ENCODE data around the gene CLPTM1L.
"Not testable (repeated sequence)": the region's sequence is repeated elsewhere in the genome, so short reads cannot be mapped to it uniquely, and the experiment has no call there.

The CLPTM1L gene

DNA sequence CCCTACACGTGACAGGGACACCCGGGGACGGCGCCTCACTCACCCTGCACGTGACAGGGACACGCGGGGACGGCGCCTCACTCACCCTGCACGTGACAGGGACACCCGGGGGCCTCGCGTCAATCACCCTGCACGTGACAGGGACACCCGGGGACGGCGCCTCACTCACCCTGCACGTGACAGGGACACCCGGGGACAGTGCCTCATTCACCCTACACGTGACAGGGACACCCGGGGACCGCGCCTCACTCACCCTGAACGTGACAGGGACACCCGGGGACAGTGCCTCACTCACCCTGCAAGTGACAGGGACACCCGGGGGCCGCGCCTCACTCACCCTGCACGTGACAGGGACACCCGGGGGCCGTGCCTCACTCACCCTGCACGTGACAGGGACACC lies 55.3 kb downstream of the CLPTM1L start:
- DNase-seq (ENCODE audit: low read depth), result not testable (repeated sequence)

DNA sequence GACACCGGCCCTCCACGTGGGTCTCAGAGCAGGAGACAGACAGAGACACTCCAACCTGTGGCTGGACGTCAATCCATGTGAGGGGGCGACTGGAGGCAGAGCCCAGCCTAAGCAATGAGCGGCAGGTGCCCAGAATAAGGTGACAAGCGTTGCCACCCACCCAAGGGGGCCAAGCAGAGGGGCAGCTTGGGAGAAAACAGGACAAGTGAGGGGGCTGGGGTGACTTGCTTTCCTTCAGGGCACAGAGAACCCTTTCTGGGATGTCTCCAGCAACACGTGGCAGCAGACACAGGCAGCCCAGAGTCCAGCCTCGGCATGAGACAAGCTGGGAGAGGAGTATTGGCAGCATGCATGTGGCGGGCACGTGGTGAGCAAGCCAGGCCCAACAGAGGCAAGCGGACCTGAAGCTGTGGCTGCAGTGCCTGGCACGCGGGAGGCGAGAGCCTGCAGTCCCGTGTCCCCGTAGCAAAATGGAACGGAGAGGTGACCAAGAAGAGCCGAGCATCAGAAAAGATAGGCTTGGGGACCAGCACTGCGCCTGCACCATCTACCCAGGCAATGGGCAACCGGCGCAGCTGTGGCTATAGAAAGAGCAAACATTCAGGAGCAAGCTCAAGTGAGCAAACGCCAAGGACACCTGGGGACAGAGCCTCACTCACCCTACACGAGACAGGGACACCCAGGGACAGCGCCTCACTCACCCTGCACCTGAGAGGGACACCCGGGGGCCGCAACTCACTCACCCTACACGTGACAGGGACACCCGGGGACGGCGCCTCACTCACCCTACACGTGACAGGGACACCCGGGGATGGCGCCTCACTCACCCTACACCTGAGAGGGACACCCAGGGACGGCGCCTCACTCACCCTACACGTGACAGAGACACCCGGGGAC lies 56.2 kb downstream of the CLPTM1L start:
- DNase-seq (ENCODE audit: low read depth), result no peak

DNA sequence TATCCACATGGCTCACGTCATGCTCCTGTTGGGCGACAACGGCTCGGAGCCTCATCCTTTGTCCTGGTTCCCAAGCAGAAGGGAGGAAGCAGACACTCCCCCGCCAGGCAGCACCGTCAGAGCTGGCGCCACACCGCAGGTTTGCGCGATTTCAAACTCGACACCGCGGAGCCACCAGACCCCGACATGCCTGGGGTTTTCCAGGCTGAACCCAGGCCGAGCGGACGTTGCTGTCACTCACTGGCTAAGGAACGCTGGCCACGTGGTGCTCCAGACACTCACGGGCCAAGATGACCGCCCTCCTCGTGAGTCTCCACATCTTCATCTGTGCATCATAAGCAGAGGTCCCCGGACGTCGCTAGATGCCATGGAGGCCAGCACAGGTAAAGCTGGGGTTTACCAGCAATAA lies 59.0 kb downstream of the CLPTM1L start:
- DNase-seq (ENCODE audit: low read depth), result no peak

DNA sequence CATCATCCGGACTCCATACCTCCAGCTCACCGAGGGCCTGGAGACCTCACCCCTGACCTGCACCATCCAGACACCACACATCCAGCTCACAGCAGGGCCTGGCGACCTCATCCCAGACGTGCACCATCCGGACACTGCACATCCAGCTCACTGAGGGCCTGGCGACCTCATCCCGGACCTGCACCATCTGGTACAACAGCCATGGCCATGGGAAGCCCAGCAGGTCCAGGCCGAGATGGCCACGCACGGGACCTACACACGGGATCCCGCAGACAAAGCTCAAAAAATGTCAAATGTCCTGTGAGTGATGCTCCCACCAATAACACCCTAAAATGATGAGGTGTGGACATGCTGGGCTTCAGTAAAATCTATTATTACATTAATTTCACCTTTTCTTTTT lies 59.8 kb downstream of the CLPTM1L start:
- no peak for DNase-seq (ENCODE audit: low read depth)

DNA sequence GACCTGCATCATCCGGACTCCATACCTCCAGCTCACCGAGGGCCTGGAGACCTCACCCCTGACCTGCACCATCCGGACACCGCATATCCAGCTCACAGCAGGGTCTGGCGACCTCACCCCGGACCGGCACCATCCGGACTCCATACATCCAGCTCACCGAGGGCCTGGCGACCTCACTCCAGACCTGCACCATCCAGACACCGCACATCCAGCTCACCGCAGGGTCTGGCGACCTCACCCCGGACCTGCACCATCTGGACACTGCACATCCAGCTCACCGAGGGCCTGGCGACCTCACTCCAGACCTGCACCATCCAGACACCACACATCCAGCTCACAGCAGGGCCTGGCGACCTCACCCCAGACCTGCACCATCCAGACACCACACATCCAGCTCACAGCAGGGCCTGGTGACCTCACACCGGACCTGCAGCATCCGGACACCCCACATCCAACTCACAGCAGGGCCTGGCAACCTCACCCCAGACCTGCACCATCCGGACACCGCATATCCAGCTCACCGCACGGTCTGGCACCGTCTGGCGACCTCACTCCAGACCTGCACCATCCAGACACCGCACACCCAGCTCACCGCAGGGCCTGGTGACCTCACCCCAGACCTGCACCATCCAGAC lies 60.4 kb downstream of the CLPTM1L start:
- DNase-seq (ENCODE audit: low read depth), result not testable (repeated sequence)

DNA sequence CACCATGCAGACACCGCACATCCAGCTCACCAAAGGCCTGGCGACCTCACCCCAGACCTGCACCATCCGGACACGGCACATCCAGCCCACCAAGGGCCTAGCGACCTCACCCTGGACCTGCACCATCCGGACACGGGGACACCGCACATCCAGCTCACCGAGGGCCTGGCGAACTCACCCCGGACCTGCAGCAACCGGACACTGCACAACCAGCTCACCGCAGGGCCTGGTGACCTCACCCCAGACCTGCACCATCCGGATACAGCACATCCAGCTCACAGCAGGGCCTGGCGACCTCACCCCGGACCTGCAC lies 61.2 kb downstream of the CLPTM1L start:
- not testable (repeated sequence) for DNase-seq (ENCODE audit: low read depth)

DNA sequence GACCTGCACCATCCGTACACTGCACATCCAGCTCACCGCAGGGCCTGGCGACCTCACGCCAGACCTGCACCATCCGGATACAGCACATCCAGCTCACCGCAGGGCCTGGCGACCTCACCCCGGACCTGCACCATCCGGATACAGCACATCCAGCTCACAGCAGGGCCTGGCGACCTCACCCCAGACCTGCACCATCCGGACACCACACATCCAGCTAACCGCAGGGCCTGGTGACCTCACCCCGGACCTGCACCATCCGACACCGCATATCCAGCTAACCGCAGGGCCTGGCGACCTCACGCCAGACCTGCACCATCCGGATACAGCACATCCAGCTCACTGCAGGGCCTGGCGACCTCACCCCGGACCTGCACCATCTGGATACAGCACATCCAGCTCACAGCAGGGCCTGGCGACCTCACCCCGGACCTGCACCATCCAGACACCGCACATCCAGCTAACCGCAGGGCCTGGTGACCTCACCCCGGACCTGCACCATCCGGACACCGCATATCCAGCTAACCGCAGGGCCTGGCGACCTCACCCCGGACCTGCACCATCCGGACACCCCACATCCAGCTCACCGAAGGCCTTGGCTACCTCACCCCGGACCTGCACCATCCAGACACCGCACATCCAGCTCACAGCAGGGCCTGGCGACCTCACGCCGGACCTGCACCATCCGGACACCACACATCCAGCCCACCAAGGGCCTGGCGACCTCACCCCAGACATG lies 61.7 kb downstream of the CLPTM1L start:
- not testable (repeated sequence) for DNase-seq (ENCODE audit: low read depth)

DNA sequence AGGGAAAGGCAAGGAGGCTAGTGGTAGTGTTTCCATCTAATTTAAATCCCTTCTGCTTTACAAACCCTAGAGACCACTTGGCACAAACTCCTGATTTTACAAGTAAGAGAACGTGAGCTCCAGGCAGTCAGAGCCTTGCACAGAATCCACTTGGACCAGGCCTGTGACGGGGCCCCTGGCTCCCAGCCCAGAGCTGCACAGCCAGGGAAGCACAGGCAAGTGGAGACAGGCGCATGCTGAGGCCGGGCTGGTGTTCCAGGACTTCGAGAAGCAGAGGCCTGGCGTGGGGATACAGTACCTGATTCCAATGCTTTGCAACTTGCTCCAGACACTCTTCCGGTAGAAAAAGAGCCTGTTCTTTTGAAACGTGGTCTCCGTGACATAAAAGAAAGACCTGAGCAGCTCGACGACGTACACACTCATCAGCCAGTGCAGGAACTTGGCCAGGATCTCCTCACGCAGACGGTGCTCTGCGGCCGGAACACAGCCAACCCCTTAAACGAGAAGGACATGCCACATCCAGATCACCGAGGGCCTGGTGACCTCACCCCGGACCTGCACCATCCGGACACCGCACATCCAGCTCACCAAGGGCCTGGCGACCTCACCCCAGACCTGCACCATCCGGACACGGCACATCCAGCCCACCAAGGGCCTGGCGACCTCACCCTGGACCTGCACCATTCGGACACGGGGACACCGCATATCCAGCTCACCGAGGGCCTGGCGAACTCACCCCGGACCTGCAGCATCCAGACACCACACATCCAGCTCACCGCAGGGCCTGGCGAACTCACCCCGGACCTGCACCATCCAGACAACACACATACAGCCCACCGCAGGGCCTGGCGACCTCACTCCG lies 62.5 kb downstream of the CLPTM1L start:
- DNase-seq (ENCODE audit: low read depth), result no peak

DNA sequence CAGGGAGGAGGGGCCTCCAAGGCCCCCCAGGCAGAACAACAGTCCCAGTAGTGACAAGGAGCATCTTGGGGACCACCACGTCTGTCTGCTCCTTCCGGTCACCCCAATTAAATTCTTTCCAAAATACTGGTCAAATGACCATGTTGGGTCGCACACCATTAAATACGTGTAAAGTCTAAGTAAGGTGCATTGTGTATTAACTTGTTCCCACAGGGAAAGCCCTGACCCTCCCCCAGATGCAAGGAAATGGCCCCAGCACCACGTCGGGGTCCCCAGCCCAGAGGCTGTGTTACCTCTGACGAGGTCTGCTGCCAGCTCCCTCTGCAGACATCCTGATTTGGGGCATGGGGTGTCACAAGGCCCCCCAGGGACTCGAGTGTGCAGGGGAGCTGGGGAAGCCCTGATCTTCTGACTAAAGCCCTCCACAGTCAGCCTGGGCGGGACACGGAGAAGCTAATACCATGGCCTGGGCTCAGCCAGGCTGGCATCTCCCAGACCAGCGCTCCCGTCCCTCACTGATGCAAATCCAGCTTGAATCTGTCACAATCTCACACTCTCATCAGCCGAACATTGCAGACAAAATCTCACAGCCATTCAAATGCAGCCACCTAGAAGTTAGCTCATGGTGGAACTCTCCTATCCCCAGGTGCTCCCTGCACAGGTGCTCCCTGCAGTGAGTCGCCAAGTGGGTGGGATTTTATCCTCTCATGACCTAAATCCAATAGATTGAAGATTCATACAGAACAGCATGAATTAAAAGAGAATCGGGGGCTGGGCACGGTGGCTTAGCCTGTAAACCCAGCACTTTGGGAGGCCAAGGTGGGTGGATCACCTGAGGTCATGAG lies 63.6 kb downstream of the CLPTM1L start:
- DNase-seq (ENCODE audit: low read depth), result no peak

DNA sequence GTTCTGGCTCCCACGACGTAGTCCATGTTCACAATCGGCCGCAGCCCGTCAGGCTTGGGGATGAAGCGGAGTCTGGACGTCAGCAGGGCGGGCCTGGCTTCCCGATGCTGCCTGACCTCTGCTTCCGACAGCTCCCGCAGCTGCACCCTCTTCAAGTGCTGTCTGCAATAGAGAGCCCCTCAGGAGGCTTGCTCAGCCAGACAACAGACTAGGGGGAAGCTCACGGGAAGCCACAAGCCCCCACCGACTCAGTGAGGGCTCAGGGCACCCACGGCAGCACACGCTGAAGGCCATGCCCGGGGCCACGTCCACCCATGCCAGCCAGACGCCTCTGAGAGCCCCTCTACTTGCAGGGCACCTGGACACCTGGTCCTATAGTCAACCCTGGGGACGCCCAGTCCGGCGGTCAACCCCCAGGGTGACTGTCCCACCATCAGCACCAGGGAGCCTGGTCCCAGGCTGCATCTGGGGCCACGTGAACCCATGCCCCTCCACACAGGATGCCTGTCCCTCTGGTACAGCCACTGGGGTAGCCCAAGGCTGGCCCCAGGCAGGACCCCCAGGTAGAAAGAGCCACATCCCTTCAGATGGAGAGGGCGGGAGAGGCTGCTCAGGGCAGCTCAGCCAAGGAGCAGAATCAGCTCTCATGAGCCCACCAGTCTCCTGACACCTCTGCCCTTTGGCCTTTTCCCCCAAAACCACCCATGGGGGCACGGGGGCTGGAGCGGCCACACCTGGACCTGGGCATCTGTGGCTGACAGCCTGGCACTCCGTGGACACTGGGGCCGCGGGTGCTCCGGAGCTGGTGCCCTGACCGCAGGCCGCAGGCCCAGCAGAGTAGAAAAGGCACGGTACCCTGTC lies 64.5 kb downstream of the CLPTM1L start:
- no peak for DNase-seq (ENCODE audit: low read depth)

DNA sequence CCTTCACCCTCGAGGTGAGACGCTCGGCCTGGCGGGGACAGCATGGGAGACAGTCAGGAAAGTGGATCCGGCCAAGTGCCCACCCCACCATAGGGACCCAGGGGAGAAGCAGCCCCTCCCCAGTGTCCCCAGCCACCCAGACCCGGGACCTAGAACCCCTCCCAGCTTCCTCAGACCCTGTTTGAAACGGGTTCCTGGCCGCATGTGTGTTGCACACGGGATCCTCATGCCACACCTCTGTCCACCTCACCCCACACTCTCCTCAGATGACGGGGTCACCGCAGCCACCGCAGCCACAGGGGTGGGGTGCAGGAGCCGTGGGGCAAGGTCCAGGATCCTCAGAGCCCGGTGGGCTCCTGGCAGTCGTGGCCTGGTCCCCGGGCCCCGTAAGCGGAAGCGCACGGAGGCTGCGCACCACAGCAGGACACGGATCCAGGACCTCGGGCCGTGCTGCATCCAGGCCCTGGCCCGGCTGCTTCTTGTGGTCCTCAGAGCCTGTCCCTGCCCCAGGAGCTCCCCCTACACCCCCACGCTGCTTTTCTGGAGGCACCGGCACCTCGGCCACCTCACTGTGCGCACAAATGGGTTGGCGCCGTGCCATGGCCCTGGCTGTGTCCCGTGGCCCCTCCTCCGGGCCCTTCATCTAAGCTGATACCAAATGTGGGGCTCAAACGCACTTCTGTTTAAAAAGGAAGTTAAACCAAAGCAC lies 65.3 kb downstream of the CLPTM1L start:
- DNase-seq (ENCODE audit: low read depth), result no peak

DNA sequence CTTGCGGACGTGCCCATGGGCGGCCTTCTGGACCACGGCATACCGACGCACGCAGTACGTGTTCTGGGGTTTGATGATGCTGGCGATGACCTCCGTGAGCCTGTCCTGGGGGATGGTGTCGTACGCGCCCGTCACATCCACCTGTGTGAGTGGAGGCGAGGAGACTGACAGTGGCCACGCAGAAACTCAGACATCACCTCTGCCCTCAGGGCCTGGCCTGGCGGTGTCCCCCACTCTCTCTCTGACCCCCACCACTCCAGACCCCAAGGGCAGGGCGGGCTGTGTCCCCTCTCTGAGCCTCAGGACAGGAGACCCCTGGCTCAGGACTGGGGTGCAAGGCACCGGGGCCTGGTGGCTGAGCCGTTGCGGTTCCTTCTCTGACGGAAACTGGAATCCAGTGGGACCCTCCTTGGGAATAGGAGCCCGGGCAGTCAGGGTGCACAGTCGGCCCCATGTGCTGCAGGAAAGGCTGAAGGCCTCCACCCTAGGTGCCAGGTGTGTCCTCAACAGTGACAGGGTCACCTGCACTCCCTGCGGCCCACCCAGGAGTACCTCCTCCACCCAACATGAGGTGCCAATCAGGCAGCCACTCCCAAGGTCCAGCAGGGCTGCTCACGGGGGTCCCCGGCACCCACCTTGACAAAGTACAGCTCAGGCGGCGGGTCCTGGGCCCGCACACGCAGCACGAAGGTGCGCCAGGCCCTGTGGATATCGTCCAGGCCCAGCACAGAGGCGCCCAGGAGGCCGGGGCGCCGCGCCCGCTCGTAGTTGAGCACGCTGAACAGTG lies 66.0 kb downstream of the CLPTM1L start:
- DNase-seq (ENCODE audit: low read depth), result no peak

DNA sequence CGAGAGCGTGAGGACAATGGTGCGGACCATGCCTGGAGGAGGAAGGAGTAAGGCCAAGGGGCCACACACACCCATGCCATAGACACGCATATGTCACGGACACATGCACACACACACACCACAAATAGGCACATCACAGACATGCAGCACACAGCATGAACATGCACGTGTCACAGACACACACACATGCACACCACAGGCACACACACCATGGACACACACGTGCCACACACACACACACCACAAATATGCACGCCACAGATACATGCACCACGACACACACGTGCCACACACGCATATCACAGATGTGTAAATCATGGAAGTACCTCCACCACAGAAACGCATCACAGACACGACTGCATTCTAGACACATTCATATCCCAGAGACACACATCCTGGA lies 66.7 kb downstream of the CLPTM1L start:
- DNase-seq (ENCODE audit: low read depth), result no peak

DNA sequence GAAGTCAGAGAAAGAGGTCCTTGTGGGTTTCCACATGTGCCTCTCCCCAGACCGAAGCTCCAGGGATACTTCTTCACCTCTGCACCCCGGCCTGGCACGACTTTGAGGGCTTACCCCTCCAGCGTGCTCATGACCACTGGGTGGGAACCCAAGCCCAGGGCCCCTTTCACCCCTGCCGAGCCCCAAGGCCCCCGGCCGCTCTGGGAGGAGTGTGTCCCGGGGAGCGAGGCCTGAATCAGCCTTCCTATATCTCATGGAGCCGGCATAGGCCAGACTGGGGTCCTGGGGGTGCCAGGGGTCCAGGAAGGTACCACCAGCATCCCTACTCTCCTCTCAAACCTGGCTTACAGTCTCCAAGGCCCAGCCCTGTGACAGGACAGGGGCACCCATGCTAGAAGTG lies 67.1 kb downstream of the CLPTM1L start:
- DNase-seq (ENCODE audit: low read depth), result no peak

DNA sequence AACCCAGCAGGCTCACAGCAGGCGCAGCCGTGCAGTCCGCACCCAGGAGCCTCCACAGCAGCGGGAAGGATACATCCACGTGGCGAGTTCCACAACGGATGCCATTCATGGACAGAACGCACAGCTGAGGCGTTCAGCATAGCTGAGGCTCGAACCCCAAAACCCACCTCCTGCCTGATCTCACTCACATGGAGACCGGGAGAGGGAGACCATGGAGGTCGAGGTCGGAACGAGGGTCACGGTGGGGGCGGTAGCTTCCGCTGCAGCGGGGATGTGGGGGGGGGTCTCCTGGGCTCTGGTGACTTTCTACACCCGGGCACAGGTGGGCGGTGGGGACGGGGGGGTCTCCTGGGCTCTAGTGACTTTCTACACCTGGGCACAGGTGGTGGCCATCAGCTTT lies 67.6 kb downstream of the CLPTM1L start:
- no peak for DNase-seq (ENCODE audit: low read depth)

DNA sequence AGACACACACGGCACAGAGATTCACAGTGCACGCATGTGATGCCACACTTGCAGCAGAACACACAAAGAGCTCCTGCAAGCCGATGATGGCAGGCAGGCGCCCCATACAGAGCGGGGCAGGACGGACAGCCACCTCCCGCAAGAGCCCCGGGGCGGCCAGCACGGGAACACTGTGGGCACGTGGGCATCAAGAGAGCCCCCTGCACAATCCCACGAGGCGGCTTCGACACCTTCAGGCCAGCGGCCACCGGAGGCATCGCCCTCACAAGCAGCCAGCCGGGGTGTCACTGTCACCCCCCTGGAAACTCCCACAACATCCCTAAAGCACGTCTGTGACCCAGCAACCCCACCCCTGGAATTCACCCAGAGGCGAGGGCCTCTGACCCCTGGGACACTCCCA lies 68.0 kb downstream of the CLPTM1L start:
- no peak for DNase-seq (ENCODE audit: low read depth)

DNA sequence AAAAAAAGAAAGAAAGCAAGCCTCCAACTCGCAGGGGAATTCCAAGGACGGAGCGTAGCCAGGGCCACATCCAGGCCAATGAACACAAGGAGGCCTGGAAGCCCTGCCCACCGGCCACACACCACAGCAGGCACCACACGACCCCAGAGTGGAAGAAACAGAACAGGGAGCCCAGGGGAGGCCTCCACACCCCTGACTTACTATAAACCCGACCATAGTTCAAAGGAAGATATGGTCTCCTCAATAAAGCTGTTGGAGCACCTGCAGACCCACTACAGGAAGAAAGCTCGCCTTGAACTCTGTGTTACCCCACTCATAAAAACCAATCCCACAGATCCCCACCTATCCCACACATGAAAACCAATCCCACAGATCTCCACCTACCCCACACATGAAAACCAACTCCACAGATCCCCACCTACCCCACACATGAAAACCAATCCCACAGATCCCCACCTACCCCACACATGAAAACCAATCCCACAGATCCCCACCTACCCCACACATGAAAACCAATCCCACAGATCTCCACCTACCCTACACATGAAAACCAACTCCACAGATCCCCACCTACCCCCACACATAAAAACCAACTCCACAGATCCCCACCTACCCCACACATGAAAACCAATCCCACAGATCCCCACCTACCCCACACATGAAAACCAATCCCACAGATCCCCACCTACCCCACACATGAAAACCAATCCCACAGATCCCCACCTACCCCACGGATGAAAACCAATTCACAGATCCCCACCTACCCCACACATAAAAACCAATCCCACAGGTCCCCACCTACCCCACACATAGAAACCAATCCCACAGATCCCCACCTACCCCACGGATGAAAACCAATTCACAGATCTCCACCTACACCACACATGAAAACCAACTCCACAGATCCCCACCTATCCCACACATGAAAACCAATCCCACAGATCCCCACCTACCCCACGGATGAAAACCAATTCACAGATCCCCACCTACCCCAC lies 69.2 kb downstream of the CLPTM1L start:
- DNase-seq (ENCODE audit: low read depth), result not testable (repeated sequence)

All from activated T-cell treated with anti-CD3 and anti-CD28 coated beads for 48 hours (primary cell).